Suppressor macrophage treated with lipopolysaccharide for 4 hours (primary cell): ENCODE results near the gene OXSR1.
"Not testable (repeated sequence)": the region's sequence is repeated elsewhere in the genome, so short reads cannot be mapped to it uniquely, and the experiment has no call there.

Experiments
- DNase-seq: peaks from one replicate; pipeline ENCODE4 v3.0.0-alpha.2; 2020

Gene OXSR1

GRCh38 chr3:38128303-38128655 is 37.1 kb upstream of the OXSR1 start:
- no peak for DNase-seq

DNA sequence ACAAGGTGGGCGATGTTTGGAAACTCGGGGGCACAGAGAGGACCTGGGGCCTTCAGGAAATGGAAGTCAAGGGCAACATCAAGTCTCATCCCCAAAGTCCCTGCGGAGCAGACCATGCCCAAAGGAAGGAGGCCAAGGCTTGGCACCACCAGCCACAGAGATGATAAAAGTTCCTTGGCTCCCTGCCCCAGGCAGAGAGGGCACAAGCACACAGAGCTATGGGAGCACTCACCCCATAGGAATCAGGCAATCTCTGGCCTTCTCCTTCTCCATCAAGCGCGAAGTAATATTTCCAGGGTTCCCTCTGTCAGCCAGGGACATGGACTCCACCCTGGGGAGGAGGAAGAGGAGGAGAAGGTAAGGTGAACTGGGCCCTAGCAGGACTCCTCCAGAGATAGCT is 36.3 kb upstream of the OXSR1 start:
- DNase-seq, result no peak

DNA sequence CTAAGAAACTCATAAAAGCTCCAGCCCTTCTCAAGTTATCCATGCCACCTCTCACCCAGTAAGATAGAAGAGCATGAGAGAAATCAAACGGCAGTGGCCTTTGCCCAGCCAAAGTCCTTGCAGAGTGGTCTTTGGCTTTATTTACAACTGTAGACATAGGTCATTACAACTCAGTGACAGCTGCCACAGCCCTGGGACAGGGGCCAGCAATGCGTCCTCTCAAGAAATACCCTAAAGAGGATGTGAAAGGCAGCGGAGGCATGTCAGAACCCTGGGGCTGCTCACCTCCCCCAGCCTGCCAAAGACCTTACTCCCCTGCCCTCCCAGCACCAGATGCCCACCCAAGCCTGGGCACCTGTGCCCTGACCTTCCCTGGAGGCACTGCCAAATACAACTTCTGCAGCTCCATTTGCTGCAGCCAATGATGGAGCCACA is 34.7 kb upstream of the OXSR1 start:
- no peak for DNase-seq

- peak; percentile 55 for DNase-seq
Observed at GRCh38 chr3:38131621-38132369, 33.5 kb upstream of the OXSR1 start.

DNA sequence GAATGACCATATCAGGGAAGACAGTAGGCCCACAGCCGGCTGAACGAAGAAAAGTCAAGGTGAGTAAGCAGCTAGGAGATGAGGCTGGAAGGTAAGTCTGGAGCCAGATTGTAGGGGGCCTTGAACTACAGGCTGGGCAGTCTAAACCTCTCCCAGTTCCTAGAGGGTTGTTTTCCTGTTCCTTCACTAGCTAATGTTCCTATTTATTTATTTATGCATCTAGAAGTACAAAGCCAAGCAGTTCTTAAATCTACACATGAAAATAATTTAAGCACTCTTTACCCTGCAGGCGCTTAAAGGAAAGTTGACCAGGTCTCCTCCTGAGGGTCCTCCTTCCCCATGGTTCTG is 32.2 kb upstream of the OXSR1 start:
- no peak for DNase-seq

GRCh38 chr3:38133557-38134405 is 31.6 kb upstream of the OXSR1 start:
- no peak for DNase-seq

DNA sequence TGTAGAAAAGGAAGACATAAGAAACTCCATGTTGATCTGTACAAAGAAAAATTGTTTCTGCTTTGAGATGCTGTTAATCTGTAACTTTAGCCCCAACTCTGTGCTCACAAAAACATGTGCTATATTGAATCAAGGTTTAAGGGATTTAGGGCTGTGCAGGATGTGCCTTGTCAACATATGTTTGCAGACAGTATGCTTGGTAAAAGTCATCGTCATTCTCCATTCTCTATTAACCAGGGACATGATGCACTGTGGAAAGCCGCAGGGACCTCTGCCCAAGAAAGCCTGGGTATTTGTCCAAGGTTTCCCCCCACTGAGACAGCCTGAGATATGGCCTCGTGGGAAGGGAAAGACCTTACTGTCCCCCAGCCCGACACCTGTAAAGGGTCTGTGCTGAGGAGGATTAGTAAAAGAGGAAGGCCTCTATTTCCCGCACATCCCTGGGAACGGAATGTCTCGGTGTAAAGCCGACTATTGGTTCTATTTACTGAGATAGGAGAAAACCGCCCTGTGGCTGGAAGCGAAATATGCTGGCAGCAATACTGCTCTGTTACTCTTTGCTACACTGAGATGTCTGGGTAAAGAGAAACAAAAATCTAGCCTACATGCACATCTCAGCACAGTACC is 30.7 kb upstream of the OXSR1 start:
- DNase-seq, result not testable (repeated sequence)

DNA sequence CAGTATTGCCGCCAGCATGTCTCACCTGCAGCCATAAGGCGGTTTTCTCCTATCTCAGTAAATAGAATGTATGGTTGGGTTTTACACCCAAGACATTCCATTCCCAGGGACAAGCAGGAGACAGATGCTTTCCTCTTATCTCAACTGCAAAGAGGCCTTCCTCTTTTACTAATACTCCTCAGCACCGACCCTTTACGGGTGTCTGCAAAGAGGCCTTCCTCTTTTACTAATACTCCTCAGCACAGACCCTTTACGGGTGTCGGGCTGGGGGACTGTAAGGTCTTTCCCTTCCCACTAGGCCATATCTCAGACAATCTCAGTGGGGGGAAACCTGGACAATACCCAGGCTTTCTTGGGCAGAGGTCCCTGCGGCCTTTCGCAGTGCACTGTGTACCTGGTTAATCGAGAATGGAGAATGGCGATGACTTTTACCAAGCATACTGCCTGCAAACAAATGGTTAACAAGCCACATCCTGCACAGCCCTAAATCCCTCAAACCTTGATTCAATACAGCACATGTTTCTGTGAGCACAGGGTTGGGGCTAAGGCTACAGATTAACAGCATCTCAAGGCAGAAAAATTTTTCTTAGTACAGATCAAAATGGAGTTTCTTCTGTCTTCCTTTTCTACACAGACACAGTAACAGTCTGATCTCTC is 29.6 kb upstream of the OXSR1 start:
- not testable (repeated sequence) for DNase-seq

GRCh38 chr3:38136393-38136776 is 29.0 kb upstream of the OXSR1 start:
- DNase-seq, result peak; percentile 39

- DNase-seq, result peak; percentile 99
Observed at GRCh38 chr3:38136777-38137614, 28.3 kb upstream of the OXSR1 start, which contains the start of gene ACAA1. ACAA1 (minus strand) TSS chr3:38137127; CDS start chr3:38137035, 92 bp downstream.

- peak; percentile 38 for DNase-seq
Observed at GRCh38 chr3:38137615-38138348, 27.6 kb upstream of the OXSR1 start.

- peak; percentile 95 for DNase-seq
Observed at GRCh38 chr3:38138349-38139190, 26.8 kb upstream of the OXSR1 start, which contains the start of gene MYD88. MYD88 (plus strand) TSS chr3:38138661; CDS start chr3:38138701, 40 bp downstream.

GRCh38 chr3:38139191-38139590 is 26.1 kb upstream of the OXSR1 start:
- no peak for DNase-seq

- no peak for DNase-seq
Observed at GRCh38 chr3:38139652-38140051, 25.7 kb upstream of the OXSR1 start.

DNA sequence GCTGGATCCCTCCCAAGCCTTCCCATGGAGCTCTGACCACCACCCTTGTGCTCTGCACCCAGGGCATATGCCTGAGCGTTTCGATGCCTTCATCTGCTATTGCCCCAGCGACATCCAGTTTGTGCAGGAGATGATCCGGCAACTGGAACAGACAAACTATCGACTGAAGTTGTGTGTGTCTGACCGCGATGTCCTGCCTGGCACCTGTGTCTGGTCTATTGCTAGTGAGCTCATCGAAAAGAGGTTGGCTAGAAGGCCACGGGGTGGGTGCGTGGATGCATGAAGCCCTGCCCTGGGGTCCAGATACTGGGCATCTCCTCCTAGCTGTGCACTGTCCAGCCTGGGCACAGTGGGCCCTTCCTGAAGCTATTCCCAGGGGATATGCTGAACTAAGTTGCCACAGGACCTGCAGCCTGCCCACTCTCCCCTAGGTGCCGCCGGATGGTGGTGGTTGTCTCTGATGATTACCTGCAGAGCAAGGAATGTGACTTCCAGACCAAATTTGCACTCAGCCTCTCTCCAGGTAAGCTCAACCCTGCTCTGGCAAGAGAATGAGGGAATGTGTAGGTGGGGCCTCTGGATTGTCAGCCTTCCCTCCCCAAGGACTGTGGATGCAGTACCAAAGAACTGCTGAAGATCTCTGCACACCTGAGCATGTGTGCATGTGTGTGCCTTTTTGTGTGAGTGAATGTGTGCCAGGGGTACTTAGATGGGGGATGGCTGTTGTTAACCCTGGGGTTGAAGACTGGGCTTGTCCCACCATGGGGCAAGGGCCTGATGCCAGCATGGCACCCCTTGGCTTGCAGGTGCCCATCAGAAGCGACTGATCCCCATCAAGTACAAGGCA is 24.8 kb upstream of the OXSR1 start:
- no peak for DNase-seq

DNA sequence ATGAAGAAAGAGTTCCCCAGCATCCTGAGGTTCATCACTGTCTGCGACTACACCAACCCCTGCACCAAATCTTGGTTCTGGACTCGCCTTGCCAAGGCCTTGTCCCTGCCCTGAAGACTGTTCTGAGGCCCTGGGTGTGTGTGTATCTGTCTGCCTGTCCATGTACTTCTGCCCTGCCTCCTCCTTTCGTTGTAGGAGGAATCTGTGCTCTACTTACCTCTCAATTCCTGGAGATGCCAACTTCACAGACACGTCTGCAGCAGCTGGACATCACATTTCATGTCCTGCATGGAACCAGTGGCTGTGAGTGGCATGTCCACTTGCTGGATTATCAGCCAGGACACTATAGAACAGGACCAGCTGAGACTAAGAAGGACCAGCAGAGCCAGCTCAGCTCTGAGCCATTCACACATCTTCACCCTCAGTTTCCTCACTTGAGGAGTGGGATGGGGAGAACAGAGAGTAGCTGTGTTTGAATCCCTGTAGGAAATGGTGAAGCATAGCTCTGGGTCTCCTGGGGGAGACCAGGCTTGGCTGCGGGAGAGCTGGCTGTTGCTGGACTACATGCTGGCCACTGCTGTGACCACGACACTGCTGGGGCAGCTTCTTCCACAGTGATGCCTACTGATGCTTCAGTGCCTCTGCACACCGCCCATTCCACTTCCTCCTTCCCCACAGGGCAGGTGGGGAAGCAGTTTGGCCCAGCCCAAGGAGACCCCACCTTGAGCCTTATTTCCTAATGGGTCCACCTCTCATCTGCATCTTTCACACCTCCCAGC is 24.0 kb upstream of the OXSR1 start:
- no peak for DNase-seq

- DNase-seq, result no peak
Observed at GRCh38 chr3:38141952-38142273, 23.4 kb upstream of the OXSR1 start.

GRCh38 chr3:38142959-38143358 is 22.4 kb upstream of the OXSR1 start:
- DNase-seq, result no peak

DNA sequence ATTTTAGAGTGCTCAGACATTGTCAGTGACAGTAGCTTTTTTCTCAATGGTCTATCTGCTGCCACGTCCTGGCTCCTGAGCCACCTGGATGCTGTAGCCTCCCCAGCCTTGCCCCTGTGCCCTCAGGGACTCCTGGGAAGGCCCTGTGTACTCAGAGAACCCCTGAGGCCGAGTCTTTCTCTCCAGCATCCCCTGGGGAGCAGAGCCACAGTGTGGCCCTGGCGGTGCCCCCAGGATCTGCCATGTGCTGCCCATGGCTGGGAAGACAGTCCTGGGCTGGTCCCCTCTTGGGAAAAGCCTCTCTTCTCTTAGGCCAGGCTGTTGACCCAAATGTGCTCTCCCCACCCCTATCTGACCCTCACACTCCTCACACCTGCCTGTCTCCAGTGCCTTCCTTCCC is 21.8 kb upstream of the OXSR1 start:
- DNase-seq, result no peak
